PC-3 (cell line): ENCODE data around the gene TCERG1L. TPM values are rescaled to one million over a fixed set of nuclear protein-coding genes. Genes with fewer than 3 reads are reported as not detected.

Experiments
- ATAC-seq: fragments of 200-7000 bp; cut with Tn5 transposase; 2 replicates; pipeline ENCODE4 v1.9.1; 2020; ENCODE audit warnings: mild to moderate bottlenecking, moderate library complexity
- BruUV-seq: library from RNA; stranded (reverse); fragments of 400-500 nt; replicated peaks from 2 replicates; lab custom pipeline; 2021; lab: Mats Ljungman, UMichigan
- CTCF ChIA-PET: fragments of 300-600 bp; sonication (Branson Sonifier 250); formaldehyde crosslinking; loops from one replicate; lab custom pipeline; 2022; ENCODE audit warnings: antibody characterized with exemption; lab: Charles Lee
- POLR2A ChIA-PET: fragments of 300-600 bp; sonication (Branson Sonifier 250); formaldehyde crosslinking; loops from one replicate; lab custom pipeline; 2022; ENCODE audit warnings: antibody characterized with exemption; ENCODE audit not compliant: unreplicated experiment; lab: Charles Lee
- DNase-seq: peaks from one replicate; pipeline ENCODE4 v3.0.0-alpha.2; 2015
- H2AFZ ChIP-seq: fragments of 300-600 bp; sonication (generic); 2 replicates; pipeline ENCODE4 v1.6.0; 2016; ENCODE audit warnings: antibody characterized with exemption, low read length
- H3F3A ChIP-seq: fragments of 300-600 bp; sonication (generic); one replicate; pipeline ENCODE4 v1.6.0; 2017; ENCODE audit warnings: antibody characterized with exemption, low read length, control low read depth, mild to moderate bottlenecking; ENCODE audit not compliant: unreplicated experiment
- H3K27ac ChIP-seq: fragments of 300-600 bp; sonication (generic); 2 replicates; pipeline ENCODE4 v1.5.1; 2016; ENCODE audit warnings: mild to moderate bottlenecking, low read length
- H3K27me3 ChIP-seq: fragments of 300-600 bp; sonication (generic); 2 replicates; pipeline ENCODE4 v1.6.1; 2016; ENCODE audit warnings: low read length, mixed read lengths
- H3K36me3 ChIP-seq: fragments of 300-600 bp; sonication (generic); 2 replicates; pipeline ENCODE4 v1.6.1; 2016; ENCODE audit warnings: low read depth, mixed run types, low read length, mixed read lengths
- H3K4me1 ChIP-seq: fragments of 300-600 bp; sonication (generic); 2 replicates; pipeline ENCODE4 v1.5.1; 2016; ENCODE audit warnings: low read length; ENCODE audit not compliant: insufficient read depth
- H3K4me2 ChIP-seq: fragments of 300-600 bp; sonication (generic); 2 replicates; pipeline ENCODE4 v1.6.0; 2016; ENCODE audit warnings: low read length
- H3K4me3 ChIP-seq: fragments of 300-600 bp; sonication (generic); 2 replicates; pipeline ENCODE4 v1.5.1; 2016; ENCODE audit warnings: mild to moderate bottlenecking, low read length, mixed read lengths
- H3K79me2 ChIP-seq: fragments of 300-600 bp; sonication (generic); 2 replicates; pipeline ENCODE4 v1.6.1; 2017; ENCODE audit warnings: low read length, mixed read lengths
- H3K9ac ChIP-seq: fragments of 300-600 bp; sonication (generic); 2 replicates; pipeline ENCODE4 v1.6.0; 2016; ENCODE audit warnings: mild to moderate bottlenecking, low read length
- H3K9me2 ChIP-seq: fragments of 300-600 bp; sonication (generic); replicated peaks from 2 replicates; pipeline ENCODE4 v1.6.1; 2016; ENCODE audit warnings: mixed run types, low read length, mixed read lengths
- H3K9me3 ChIP-seq: fragments of 300-600 bp; sonication (generic); 2 replicates; pipeline ENCODE4 v1.6.1; 2016; ENCODE audit warnings: low read length, mixed read lengths
- H4K20me1 ChIP-seq: fragments of 300-600 bp; sonication (generic); 2 replicates; pipeline ENCODE4 v1.6.1; 2016; ENCODE audit warnings: low read length, mixed read lengths
- EZH2 ChIP-seq: fragments of 300-600 bp; sonication (generic); IDR thresholded peaks from one replicate; pipeline ENCODE4 v1.6.1; 2017; ENCODE audit warnings: antibody characterized with exemption, mild to moderate bottlenecking, low read length; ENCODE audit not compliant: unreplicated experiment
- EZH2phosphoT487 ChIP-seq: fragments of 300-600 bp; sonication (generic); IDR thresholded peaks from 2 replicates; pipeline ENCODE4 v1.6.1; 2018; ENCODE audit warnings: mild to moderate bottlenecking, antibody characterized with exemption, low read length, borderline replicate concordance
- intact Hi-C: fragments of 100-400 bp; cut with micrococcal nuclease; formaldehyde crosslinking; loops from 2 replicates; pipeline ENCODE4 v1.9.0; 2023
- total RNA-seq: library from RNA; depleted of rRNA; stranded (reverse); fragments of >200 nt; gene quantifications from 2 replicates; pipeline ENCODE4 v1.2.3, GENCODE V29; 2014
- TF ChIP-seq, protein P1 (sequence below): fragments of 300-600 bp; sonication (generic); conservative IDR thresholded peaks from 2 replicates; pipeline ENCODE4 v1.5.1; 2017; ENCODE audit warnings: antibody characterized with exemption, low read depth, mild to moderate bottlenecking, low read length

The TCERG1L gene
- total RNA-seq, 1 experiment from 2014 or later: not detected

DNA sequence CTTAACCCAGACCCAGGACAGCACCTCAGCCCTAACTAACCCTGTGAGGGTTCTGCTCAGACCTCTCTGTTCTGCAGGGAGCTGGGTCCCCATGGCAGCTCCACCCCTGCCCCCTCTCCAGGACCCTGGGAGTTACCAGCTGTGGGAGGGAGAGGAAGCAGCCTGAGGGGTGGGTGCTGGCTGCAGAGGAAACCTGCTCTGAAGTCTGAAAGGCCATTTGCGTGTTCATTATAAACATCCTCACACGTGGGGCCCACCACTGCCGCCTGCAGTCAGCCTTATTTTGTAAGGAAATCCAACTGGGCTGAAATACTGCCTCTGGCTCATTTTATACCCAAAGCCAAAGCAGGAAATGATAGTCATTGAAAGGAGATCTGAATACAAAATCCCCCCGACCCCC lies 195.7 kb downstream of the TCERG1L start:
- ChIA-PET CTCF (no interaction called here), POLR2A (no interaction called here)
- Histone ChIP-seq H3K9me2 (no peaks in the 10 kb centered on the region), H3F3A (no peaks in the 10 kb centered on the region), H3K27me3 (no peaks in the 10 kb centered on the region), H3K9ac (no peak overlapping the region), H3K9me3 (no peaks in the 10 kb centered on the region), H2AFZ (no peak overlapping the region), H3K4me3 (no peak overlapping the region), H3K4me2 (no peak overlapping the region), H3K27ac (no peak overlapping the region), H3K36me3 (no peaks in the 10 kb centered on the region), H4K20me1 (no peaks in the 10 kb centered on the region), H3K79me2 (no peaks in the 10 kb centered on the region), H3K4me1 (no peaks in the 10 kb centered on the region)
- TF ChIP-seq, protein P1, sequence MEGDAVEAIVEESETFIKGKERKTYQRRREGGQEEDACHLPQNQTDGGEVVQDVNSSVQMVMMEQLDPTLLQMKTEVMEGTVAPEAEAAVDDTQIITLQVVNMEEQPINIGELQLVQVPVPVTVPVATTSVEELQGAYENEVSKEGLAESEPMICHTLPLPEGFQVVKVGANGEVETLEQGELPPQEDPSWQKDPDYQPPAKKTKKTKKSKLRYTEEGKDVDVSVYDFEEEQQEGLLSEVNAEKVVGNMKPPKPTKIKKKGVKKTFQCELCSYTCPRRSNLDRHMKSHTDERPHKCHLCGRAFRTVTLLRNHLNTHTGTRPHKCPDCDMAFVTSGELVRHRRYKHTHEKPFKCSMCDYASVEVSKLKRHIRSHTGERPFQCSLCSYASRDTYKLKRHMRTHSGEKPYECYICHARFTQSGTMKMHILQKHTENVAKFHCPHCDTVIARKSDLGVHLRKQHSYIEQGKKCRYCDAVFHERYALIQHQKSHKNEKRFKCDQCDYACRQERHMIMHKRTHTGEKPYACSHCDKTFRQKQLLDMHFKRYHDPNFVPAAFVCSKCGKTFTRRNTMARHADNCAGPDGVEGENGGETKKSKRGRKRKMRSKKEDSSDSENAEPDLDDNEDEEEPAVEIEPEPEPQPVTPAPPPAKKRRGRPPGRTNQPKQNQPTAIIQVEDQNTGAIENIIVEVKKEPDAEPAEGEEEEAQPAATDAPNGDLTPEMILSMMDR: no peak
- no peak for TF ChIP-seq EZH2
- no peak for TF ChIP-seq EZH2phosphoT487
- DNase-seq (no peak), ATAC-seq (no peak)
- no TSS peak for BruUV-seq
- intact Hi-C loops: no loop called here

DNA sequence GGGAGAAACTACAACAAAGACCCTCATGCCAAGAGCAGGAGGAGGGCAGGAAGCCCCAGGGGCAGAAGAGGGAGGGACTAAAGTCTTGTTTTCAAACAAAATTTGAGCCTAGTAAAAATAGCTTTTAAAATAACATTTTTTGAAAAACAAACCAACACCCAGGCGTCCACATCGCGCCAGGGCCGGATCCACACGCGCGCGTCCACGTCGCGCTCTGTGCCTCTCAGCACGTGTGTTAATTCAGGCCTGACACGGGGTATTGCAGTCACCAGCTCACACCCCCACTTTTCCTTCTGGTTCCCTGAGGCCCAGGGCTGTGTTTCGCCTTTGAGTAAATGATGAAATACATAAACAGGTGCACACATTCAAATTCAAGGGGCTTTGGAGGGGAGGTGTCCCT lies 196.2 kb downstream of the TCERG1L start:
- ATAC-seq (no peak), DNase-seq (no peak)
- no peaks in the 10 kb centered on the region for H3K4me1 ChIP-seq
- H3F3A ChIP-seq: no peaks in the 10 kb centered on the region
- H3K4me3 ChIP-seq: no peak overlapping the region
- intact Hi-C loops: no loop called here
- ChIA-PET POLR2A (no interaction called here), CTCF (no interaction called here)
- no peaks in the 10 kb centered on the region for H3K9me2 ChIP-seq
- no TSS peak for BruUV-seq
- no peak overlapping the region for H3K9ac ChIP-seq
- no peaks in the 10 kb centered on the region for H3K36me3 ChIP-seq
- H3K27ac ChIP-seq: no peak overlapping the region
- no peaks in the 10 kb centered on the region for H3K27me3 ChIP-seq
- H3K9me3 ChIP-seq: no peaks in the 10 kb centered on the region
- no peaks in the 10 kb centered on the region for H3K79me2 ChIP-seq
- H4K20me1 ChIP-seq: no peaks in the 10 kb centered on the region
- no peak overlapping the region for H3K4me2 ChIP-seq
- H2AFZ ChIP-seq: no peak overlapping the region
- TF ChIP-seq EZH2: no peak
- TF ChIP-seq, protein P1: no peak
- no peak for TF ChIP-seq EZH2phosphoT487

GRCh38 chr10:131114846-131115245 lies 196.7 kb downstream of the TCERG1L start:
- H3K4me2 ChIP-seq: no peak overlapping the region
- POLR2A ChIA-PET: no interaction called here
- H2AFZ ChIP-seq: no peak overlapping the region
- intact Hi-C loops: no loop called here
- H3K27ac ChIP-seq: no peak overlapping the region
- H3K79me2 ChIP-seq: no peaks in the 10 kb centered on the region
- DNase-seq (no peak), ATAC-seq (no peak)
- no TSS peak for BruUV-seq
- no peaks in the 10 kb centered on the region for H3K36me3 ChIP-seq
- H3K9me3 ChIP-seq: no peaks in the 10 kb centered on the region
- no peaks in the 10 kb centered on the region for H3K27me3 ChIP-seq
- CTCF ChIA-PET: no interaction called here
- H4K20me1 ChIP-seq: no peaks in the 10 kb centered on the region
- no peaks in the 10 kb centered on the region for H3K9me2 ChIP-seq
- no peaks in the 10 kb centered on the region for H3K4me1 ChIP-seq
- H3K4me3 ChIP-seq: no peak overlapping the region
- TF ChIP-seq EZH2phosphoT487 (no peak), EZH2 (no peak)
- TF ChIP-seq, protein P1: no peak
- no peaks in the 10 kb centered on the region for H3F3A ChIP-seq
- H3K9ac ChIP-seq: no peak overlapping the region
